ENCODE data around the gene SIL1.
"Not testable (repeated sequence)": the region's sequence is repeated elsewhere in the genome, so short reads cannot be mapped to it uniquely, and the experiment has no call there.

SIL1 gene

DNA sequence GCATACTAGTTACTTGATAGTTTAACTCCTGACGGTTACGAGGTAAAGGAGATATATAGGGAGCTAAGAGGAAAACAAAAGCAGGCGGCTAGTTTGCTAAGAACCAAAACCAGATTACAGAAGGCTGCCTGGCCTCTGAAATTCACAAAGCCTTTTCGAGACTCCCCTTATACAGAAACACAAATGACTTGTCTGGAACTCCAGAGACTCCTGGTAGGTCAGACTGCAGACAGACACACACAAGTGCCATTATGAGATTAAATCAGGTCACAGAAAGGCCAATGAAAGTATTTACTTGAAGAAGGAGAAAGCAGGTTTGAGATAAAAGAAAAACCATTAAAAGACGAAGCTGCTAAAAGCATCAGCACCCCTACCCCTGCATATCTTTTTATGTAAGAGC lies 180.5 kb downstream of the SIL1 start:
- no peak for DNase-seq

DNA sequence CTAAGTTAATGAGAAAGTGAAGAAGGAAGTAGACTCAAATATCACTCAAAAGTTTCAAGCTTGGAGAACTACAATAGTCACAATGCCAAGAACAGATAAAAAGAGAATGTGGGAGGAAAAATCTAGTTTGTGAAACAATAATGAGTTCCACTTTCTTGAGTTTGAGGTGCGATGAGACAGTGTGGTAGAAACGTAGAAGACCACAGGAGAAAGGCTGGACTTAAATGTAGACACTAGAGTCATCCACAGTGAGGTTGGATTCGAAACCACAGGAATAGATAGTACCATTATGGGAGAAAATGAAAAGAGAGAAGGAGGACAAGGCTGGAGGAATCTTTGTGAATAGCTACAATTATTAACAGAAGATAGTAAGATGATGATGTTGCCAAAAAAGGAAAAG lies 182.0 kb downstream of the SIL1 start:
- DNase-seq, result no peak

GRCh38 chr5:139014726-139015125 lies 183.4 kb downstream of the SIL1 start:
- no peak for DNase-seq

DNA sequence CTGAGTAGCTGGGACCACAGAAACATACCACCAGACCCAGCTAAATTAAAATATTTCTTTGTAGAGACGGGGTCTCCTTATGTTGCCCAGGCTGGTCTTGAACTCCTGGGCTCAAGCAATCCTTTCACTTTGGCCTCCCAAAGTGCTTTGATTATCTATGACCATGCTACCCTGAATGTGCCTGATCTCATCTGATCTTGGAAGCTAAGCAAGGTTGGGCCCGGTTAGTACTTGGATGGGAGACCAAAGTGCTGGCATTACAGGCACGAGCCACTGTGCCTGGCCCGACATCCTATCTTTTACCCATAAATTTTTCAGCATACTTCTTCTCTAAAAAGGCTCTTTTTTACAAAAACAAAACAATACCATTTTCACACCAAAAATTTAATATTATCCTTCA lies 186.0 kb downstream of the SIL1 start:
- DNase-seq, result no peak

- DNase-seq, result not testable (repeated sequence)
These were observed 187.0 kb downstream of the SIL1 start for GRCh38 chr5:139011156-139011555.

- no peak for DNase-seq
These were observed 193.5 kb downstream of the SIL1 start for GRCh38 chr5:139004374-139005307.

DNA sequence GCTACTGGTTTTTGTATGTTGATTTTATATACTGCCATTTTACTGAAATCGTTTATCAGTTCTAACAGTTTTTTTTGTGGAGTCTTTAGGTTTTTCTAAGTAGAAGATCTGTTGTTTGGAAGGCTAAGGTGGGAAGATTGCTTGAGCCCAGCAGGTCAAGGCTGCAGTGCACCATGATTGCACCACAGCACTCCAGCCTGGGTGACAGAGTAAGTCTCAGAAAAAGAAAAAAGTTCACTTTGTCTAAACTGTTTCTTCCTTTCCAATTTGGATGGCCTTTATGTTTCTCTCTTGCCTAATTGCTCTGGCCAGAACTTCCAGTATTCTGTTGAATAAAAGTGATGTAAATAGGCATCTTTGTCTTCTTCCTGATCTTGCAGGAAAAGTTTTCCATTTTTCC lies 198.5 kb downstream of the SIL1 start:
- DNase-seq, result no peak

GRCh38 chr5:138998521-138998920 lies 199.6 kb downstream of the SIL1 start:
- no peak for DNase-seq

DNA sequence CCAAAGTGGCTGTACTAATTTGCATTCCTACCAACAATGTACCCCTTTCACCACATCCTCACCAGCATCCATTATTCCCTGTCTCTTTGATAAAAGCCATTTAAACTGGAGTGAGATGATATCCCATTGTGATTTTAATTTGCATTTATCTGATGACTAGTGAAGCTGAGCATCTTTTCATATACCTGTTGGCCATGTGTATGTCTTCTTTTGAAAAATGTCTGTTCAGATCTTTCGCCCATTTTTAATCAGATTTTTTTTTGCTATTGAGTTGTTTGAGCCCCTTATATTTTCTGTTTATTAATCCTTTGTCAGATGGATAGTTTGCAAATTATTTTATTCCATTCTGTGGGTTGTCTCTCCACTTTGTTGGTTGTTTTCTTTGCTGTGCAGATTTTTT lies 202.0 kb downstream of the SIL1 start:
- no peak for DNase-seq

DNA sequence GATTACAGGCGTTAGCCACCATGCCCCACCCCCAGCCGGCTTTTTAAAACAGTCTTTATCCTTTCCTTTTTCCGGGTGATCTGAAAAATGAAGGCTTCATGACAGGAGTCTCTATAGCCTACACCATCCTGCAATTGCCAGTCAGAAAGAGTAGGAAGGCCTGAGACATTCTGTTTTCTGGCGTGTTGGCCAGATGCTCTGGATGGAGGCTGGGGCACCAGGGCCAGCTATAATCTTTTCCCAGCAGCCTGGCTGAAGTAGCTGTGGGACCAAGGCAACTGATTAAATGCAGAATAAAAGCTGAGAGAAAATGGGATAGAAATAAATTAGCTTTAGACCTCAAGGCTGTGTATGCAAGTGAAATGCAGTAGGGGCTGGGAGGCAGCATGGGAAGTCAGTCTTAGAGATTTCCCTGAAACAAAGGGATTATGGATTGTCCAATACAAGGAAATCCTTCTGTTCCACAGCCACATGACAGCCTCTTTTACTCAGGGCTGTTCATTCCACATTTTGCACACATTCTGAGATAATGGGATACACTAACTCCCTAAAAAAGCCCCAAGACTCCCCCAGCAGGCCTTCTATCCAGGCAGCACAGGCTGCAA lies 207.1 kb downstream of the SIL1 start:
- DNase-seq, result no peak

DNA sequence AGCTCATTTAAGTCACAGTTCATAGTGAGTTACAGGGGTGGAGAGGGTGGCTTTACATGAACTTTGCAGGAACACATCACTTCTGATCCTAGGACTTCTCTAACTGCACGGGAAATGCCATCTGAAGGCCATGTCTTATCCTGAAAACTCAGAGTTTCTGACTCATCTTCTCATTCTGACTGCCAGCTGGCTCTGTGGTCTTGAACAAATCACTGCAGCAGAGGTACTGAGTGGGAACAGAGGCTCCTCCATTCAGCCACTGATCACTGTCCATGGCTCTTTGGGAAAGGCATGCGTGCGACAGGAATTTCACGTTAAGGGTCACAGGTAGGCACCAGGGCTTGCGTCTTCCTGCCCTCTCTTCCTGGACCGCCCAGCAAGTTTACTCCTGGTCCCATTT lies 208.4 kb downstream of the SIL1 start:
- no peak for DNase-seq

GRCh38 chr5:138986186-138986800 lies 211.9 kb downstream of the SIL1 start:
- DNase-seq, result no peak

- no peak for DNase-seq
These were observed 212.5 kb downstream of the SIL1 start for GRCh38 chr5:138985683-138986082.

DNA sequence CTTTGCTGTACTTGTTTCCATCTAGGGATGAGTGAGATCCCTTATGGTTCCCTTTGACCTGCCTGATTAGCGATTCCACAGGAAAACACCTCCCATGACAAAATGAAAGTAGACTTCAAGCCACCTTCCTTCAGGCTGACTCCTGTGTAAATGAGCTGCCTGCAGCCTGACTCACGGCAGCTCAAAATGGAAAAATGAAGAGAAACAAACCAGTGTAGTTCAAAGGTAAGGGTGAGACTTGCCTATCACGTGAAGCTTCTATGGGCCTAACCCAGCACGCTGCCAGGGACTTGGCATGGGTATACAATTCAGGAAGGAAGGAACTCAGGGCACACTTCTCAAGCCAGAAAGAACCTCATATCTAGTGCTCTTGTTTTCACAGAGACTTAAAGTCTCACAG lies 212.9 kb downstream of the SIL1 start:
- DNase-seq, result no peak

GRCh38 chr5:138983984-138984383 lies 214.2 kb downstream of the SIL1 start:
- DNase-seq, result no peak

GRCh38 chr5:138981586-138981985 lies 216.6 kb downstream of the SIL1 start:
- no peak for DNase-seq

DNA sequence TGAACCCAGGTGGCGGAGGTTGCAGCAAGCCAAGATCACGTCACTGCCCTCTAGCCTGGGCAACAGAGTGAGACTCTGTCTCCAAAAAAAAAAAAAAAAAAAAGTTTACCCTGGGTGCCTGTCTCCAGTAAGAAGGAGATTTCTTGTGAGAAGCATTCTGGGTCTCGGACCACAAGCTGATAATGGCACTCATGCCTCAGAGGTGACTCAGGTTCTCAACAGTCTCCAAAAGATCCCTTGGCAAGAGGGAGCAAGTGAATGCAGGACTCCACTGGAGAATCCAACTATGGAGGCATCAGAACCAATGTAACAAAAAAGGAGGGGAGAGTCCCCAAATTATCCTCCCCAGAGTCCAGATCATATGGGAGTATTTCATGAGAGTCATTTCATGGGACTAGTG lies 217.0 kb downstream of the SIL1 start:
- no peak for DNase-seq

GRCh38 chr5:138980441-138980840 lies 217.7 kb downstream of the SIL1 start:
- no peak for DNase-seq

DNA sequence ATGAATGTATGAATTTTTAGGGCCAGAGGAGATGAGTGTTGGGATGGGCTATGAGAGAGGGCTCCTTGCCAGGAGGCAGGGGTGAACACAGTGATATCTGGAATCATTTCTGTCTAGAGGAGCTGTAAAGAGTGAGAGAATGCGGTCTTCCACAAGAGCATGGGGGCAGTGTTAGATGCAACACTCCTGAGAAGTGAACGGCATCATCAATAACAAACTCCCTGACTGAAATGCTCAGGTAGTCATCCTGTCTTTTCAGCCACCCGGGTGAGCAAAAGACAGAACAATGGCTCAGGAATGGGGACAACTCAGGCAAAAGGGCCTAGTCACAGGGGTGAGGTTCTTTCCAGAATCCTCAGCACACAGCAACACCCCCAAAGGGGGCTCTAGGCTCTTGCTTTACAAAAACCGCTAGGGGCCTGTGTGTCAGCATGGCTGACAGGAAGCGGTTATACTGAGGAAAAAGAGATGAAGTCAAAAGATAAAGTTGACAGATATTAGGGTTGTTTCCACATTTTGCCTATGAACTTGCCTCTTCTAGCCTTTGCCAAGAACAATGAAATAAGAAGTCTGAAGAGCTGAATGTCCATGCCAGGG lies 218.4 kb downstream of the SIL1 start:
- DNase-seq, result no peak

DNA sequence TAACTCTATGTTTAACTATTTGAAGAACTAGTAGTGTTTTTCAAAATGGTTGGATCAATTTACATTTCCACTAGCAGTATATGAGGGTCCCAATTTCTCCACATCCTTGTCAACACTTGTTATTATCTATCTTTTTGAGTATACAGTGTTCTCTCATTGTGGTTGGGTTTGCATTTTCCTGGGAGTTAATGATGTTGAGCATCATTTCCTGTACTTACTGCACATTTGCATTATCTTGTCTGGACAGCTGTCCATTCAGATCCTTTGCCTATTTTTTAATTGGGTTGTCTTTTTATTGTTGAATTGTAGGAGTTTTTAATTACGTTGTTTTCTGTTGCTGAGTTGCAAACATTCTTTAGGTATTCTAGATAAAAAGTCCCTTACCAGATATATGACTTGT lies 219.6 kb downstream of the SIL1 start:
- no peak for DNase-seq

- DNase-seq, result no peak
These were observed 220.1 kb downstream of the SIL1 start for GRCh38 chr5:138978080-138978479.

GRCh38 chr5:138975098-138975847 lies 222.9 kb downstream of the SIL1 start:
- DNase-seq, result peak; percentile 53
